Measurements from ENCODE around the gene KATNAL1.
A peak's percentile ranks its signal among the peaks of the same experiment; 100 is the strongest.

Gene KATNAL1

DNA sequence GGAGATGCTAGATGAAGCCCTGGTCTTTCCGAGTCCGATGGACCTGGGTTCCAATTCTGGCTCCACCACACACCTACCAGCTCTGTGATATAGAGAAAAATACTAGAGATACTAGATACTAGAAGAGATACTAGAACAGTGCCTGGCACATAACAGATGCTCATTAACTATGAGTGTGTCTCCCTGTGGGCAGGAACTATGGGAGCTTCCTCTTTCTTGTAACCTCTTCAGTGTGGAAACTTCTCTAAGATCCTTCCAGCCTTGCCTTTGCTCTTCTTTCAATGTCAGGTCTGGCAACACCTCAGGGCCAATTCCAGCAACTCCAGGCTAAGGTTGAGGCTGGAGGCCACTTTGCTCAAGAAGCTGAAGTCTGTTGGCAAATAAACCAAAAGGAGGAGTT, 143.9 kb downstream of the KATNAL1 start:
- DNase-seq (ENCODE audit: low read depth): no peak

DNA sequence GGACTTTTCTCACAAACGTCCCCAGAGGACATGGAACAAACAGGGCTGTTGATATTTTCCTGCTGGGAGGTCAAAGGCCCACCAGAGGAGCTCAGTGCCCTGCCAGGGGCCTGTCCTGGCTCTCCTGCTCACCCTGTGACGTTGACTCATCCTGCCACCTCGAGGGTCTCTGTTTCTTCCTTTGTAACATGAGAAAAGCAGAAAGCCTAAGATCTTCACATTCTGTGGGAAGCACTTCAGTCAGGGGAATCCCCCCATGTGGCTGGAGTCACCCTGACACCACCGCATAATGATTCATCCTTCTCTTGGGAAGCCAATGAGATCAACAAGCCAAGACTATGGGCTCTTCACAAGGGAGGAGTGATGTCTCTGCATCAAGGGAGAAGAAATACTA, 147.9 kb downstream of the KATNAL1 start:
- DNase-seq (ENCODE audit: low read depth): peak; percentile 23

DNA sequence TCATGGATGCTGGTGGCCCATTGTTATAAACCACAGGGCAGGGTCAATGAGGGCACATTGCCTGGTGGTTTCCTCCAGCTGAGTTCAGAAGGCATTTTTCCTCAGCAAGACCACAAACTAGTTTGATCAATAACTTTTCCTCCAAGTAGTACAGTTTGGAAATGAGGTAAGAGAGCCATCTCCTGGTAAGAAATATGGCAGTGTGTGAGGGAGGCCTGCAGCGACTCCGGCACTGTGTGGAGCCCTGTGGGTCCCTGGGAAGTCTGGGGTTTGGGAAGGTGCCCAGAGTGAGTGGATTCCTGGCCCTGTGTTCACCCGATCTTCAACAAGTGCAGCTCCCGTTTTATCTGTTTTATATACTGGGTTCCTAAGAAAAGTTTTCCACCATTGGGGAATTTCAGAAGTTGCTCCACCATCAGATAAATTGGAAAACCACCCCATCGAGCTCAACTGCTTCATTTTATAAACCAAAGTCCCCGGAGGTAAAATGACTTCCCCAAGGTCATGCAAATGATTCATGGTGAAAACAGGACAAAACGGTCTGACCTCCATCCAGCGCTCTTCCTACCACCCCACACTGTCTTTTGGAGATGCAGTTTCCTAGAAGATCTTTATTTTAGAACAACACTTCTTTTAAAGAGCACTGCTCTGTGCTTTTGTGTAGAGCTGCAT, 148.4 kb downstream of the KATNAL1 start:
- no peak for DNase-seq (ENCODE audit: low read depth)

DNA sequence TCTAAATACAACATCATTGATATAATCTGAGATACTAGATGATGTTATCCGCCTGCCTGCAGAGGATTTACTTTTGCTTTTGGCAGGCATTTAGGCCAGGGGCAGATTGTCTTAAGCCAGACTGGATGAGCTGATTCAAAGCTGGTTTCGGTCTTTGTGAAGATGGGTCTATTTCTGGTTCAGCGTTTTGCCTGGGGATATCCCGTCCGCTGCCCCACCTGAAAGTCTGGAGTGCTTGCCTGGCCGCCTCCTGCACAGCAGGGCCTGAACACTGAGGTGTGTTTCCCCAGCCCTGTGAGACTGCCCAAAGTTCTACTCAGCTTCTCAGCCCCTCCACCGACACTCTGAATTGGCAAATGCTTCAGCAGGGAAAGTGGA, 149.7 kb downstream of the KATNAL1 start:
- no peak for DNase-seq (ENCODE audit: low read depth)

DNA sequence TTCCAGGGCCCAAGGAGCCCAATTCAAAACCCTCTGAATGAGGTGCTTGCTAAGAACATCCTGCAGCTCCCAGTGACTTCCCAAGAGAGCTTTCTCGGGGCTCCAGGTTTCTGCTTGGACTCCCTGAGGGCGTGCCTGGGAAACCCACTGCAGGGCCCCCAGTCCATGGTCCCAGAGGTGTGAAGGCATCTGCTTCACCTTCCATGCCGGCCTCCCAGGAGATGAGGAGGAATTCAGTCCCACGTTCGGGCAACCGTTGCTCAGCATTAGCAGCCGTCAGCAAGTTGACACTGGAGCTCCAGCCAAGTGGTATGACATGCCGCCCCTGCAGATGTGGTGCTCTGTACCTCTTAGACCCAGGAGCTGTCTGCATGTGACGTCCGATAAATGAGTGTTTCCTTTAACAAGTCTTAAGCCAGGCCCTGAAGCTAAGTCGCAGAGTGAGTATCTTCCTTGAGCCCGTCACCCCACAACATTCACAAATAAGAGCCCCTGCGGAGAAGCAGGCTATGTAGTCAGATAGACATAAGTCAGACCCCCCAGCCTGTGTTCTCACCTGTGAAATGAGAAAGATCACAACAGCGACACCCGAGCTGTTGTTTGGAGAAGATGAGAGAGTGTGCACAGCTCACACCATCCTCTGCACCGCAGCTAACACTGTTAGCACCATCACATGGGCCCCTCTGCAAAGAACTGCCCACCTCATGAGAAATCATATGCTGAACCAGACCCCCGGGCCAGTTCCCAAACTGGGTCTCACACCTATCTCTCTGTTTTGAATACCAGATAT, 150.3 kb downstream of the KATNAL1 start:
- DNase-seq (ENCODE audit: low read depth): no peak

DNA sequence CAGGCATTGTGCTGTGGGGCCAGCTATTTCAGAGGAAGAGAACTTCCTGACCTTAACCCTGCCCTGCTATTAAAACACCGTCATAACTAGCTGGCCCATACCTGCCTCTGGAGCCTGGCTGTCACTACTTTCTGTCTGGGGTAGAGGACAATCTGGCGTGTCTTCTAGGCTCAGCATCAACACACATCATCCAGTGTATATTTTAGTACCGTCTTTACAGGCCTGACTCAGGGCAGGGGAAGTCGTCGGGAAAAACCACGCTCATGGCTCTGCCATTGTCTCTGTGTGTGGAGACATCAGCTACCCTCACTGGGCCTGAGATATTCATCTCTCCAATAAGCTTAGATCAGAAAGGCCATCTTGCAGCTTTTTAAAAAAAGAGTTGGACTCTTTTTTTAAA, 151.1 kb downstream of the KATNAL1 start:
- DNase-seq (ENCODE audit: low read depth): no peak

DNA sequence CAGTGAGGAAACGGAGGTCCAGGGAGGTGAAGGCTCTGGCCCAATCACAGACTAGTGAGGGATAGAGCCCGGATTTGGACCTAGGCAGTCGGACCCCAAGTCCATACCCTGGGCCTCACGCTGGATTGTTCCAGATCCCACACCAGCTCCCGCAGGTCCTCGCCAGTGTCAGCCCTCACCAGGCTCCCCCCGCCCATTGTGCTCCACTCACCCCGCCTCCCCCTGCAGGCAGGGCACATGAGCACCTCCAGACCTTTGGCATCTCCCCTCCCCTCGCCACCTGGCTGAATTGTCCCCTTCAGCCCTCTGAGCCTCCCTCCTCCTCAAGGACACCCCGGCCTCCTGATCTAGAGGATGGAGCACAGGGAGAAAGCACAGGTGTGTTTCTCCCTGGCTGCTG, 152.4 kb downstream of the KATNAL1 start:
- DNase-seq (ENCODE audit: low read depth): no peak

DNA sequence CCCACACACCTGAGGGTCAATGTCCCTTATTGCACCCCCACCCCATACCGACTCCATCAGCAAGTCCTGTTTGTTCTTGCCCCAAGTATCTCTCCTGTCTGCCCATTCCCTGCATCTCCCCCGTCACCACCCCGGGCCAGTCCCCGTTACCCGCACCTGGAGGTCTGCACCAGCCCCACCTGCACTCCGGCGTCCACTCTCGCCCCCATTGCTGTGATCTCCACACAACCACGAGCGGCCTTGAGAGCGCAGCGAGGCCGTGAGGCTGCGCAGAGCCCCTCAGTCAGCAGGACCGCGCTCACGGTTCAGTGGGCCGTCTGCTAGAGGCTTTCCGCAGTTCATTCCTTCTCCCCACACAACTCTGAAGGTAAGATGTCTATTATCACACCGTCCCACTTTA, 152.8 kb downstream of the KATNAL1 start:
- DNase-seq (ENCODE audit: low read depth): no peak

DNA sequence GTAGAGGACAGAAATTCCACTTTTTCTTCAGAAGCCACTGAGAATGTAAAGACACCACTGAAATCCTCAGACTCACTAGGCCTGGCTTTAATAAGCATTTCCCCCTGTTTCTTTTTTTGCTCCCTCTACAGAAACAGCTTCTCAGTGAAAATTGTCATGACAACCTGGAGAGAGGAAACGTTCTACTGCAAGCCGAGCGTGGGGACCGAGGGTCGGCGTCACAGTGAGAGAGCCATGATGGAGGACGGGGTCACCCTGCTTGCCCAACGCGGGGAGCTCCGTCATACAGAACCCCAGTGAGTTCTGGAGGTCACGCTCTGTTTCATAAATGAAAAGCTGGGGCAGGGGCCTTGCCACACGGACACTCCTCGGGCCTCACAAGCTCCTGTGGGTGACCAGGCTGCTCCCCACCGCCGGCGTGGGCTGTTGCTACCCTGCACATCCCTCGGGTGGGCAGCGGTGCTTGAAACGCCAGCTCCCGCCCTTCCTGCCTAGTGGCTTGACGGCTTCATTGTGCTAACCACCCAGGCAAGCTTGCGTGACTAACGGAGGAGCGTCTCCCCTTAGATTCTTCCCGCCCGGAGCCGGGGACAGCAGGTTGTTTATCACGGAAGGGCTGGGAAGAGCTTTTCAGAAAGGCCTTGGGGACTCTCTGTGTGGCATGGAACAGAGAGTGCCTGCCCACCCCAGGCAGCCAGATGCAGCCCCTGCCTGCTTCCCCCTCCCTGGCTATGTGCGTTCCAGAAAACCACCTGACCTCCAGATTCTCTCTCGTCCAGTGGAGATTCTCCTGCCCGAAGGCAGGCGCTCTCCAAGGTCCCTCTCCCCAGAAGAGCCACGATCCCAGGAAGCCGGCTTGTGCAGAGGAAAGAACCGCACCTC, 153.6 kb downstream of the KATNAL1 start:
- DNase-seq (ENCODE audit: low read depth): no peak

Measured in activated T-helper 9 cell treated with anti-CD3 and anti-CD28 coated beads, Interleukin-2, amount 50 U/mL, for 16 hours (primary cell).